Measurements from ENCODE around the gene PPIC. TPM values are rescaled to one million over a fixed set of nuclear protein-coding genes. Genes with fewer than 3 reads are reported as not detected.

The PPIC gene
- total RNA-seq, 1 experiment from 2014 or later = 10.8 TPM

DNA sequence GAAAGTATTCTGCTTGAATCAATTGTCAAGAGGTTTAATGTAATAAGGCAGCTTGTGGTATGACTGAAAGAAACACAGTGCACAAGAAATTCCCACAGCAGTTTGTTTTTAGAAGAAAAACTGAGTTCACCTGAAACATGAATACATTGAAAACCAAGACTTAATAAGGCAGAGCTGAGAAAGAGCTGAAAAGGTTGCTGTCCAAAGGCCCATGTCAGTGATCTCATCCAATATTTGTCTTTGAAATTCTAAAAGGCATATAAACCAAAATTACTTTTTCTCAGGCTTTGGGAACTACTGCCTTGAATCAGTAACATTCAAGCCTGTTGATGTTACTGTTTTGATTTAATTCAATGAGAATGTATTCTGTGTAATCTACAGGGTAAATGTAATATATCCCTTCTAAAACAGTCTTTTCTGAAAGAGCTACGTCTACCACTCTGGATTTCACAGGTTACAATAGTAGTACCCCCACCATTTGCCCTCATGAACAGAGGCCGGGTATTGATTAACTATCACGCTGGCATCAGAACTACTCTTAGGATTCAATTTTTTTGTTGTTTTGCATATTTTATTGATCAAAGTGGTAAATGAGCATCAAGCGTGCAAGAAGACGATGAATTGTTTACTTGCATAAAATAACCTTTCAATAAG lies 57.8 kb downstream of the PPIC start:
- no peak overlapping the region for H3K4me3 Mint-ChIP-seq
- Histone ChIP-seq H2BK20ac (ENCODE audit: low read depth, low read length, poor library complexity, severe bottlenecking) (no peak overlapping the region), H3K27me3 (ENCODE audit: insufficient read depth, low read length) (no peaks in the 10 kb centered on the region), H3K23me2 (ENCODE audit: insufficient read length, low read depth, low read length, poor library complexity, severe bottlenecking) (no peaks in the 10 kb centered on the region), H3K79me1 (ENCODE audit: insufficient read depth, low read depth, low read length, poor library complexity, severe bottlenecking) (no peaks in the 10 kb centered on the region), H2BK12ac (ENCODE audit: insufficient read length, low read depth, low read length) (no peak overlapping the region), H3K79me2 (ENCODE audit: insufficient read depth, low read length) (no peaks in the 10 kb centered on the region), H2AFZ (ENCODE audit: low read length) (no peak overlapping the region), H3T11ph (ENCODE audit: low read length) (no peak overlapping the region), H3K56ac (ENCODE audit: insufficient read length, low read depth, low read length) (no peak overlapping the region), H3K27ac (ENCODE audit: insufficient read length, low read depth, low read length) (no peak overlapping the region), H4K91ac (ENCODE audit: insufficient read length, low read depth, low read length) (no peak overlapping the region), H2AK5ac (ENCODE audit: insufficient read length, low read length) (no peak overlapping the region), H2BK5ac (ENCODE audit: insufficient read length, low read length) (no peak overlapping the region), H4K5ac (ENCODE audit: insufficient read length, low read depth, low read length) (no peak overlapping the region), H3K23ac (ENCODE audit: insufficient read length, low read depth, low read length) (no peak overlapping the region), H4K8ac (replicated peaks; ENCODE audit: insufficient read length, low read depth, low read length) (no peak overlapping the region), H3K18ac (ENCODE audit: insufficient read length, low read depth, low read length) (no peak overlapping the region), H3K4ac (ENCODE audit: low read depth, low read length) (no peak overlapping the region), H2BK15ac (ENCODE audit: low read depth, low read length) (no peak overlapping the region), H4K20me1 (ENCODE audit: control insufficient read depth, insufficient read depth, insufficient read length) (no peaks in the 10 kb centered on the region), H3K4me2 (ENCODE audit: insufficient read depth, insufficient read length, low read length) (no peak overlapping the region), H3K4me1 (ENCODE audit: insufficient read depth, low read length) (no peaks in the 10 kb centered on the region), H2BK120ac (ENCODE audit: low read depth, low read length, poor library complexity, severe bottlenecking) (no peak overlapping the region), H3K14ac (ENCODE audit: insufficient read depth, low read length) (no peak overlapping the region), H3K9me3 (ENCODE audit: control insufficient read depth, low read depth, low read length) (no peaks in the 10 kb centered on the region), H3K9ac (ENCODE audit: extremely low read depth, insufficient read length, low read length) (no peak overlapping the region)
- H3K27ac Mint-ChIP-seq = peak overlapping the region in 1 of 3 experiments; percentile 59; a peak in 1 of 7 replicates
- TF ChIP-seq, protein P1, sequence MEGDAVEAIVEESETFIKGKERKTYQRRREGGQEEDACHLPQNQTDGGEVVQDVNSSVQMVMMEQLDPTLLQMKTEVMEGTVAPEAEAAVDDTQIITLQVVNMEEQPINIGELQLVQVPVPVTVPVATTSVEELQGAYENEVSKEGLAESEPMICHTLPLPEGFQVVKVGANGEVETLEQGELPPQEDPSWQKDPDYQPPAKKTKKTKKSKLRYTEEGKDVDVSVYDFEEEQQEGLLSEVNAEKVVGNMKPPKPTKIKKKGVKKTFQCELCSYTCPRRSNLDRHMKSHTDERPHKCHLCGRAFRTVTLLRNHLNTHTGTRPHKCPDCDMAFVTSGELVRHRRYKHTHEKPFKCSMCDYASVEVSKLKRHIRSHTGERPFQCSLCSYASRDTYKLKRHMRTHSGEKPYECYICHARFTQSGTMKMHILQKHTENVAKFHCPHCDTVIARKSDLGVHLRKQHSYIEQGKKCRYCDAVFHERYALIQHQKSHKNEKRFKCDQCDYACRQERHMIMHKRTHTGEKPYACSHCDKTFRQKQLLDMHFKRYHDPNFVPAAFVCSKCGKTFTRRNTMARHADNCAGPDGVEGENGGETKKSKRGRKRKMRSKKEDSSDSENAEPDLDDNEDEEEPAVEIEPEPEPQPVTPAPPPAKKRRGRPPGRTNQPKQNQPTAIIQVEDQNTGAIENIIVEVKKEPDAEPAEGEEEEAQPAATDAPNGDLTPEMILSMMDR (conservative IDR thresholded peaks at IDR 0.05) = no peak
- no peaks in the 10 kb centered on the region for H3K27me3 Mint-ChIP-seq (ENCODE audit: low read depth)
- no peaks in the 10 kb centered on the region for H3K36me3 Mint-ChIP-seq (ENCODE audit: insufficient read depth in 1 of 3, low read depth in 3 of 3)
- H3K9me3 Mint-ChIP-seq = no peaks in the 10 kb centered on the region
- no CpG with 5 or more reads among the region's 5 CpGs for WGBS (ENCODE audit: extremely low coverage, insufficient read length, low lambda C conversion rate)
- no peak for DNase-seq
- H3K4me1 Mint-ChIP-seq = no peaks in the 10 kb centered on the region
